ENCODE data around the gene SNX15. TPM values are rescaled to one million over a fixed set of nuclear protein-coding genes. Genes with fewer than 3 reads are reported as not detected.

Gene SNX15
- total RNA-seq, 1 experiment from 2014 or later = 34.7 TPM

DNA sequence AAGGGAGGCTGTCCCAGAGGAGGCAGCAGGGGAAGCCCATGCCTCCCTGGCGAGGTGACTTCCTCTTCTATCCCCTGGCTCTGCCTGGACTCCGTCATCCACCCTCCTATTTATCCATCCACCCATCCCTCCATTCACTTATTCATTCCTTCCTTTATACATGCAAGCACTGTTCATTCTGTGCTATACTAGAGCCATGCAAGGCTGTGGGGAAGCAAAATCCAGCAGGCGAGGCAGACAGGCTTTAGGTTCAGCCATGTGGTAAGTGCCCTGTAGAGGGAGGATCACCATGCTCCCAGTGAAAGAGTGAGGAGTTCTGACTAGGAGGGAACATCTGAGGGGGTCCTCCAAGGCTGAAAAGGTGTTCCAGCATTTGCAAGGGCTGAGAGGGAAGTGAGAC is 32.3 kb downstream of the SNX15 start:
- ChIA-PET POLR2A (ENCODE audit: low non-redundant PET) (no interaction called here), CTCF (no interaction called here)
- no peak overlapping the region for H3K4me3 ChIP-seq (ENCODE audit: low read depth, low read length, poor library complexity, severe bottlenecking)
- no peaks in the 10 kb centered on the region for H3K27me3 ChIP-seq (replicated peaks; ENCODE audit: insufficient read depth, low read depth, low read length, poor library complexity)
- no peaks in the 10 kb centered on the region for H3K36me3 ChIP-seq (ENCODE audit: insufficient read depth, low read length, poor library complexity, severe bottlenecking)
- BruUV-seq (replicated peaks) = no TSS peak
- H3K4me1 ChIP-seq (ENCODE audit: insufficient read depth, low read length, poor library complexity, severe bottlenecking) = no peaks in the 10 kb centered on the region
- intact Hi-C loops (cut with micrococcal nuclease; ENCODE audit: unreplicated experiment) = no loop called here
- H3K27ac ChIP-seq (ENCODE audit: low read depth, low read length, poor library complexity, severe bottlenecking) = no peak overlapping the region
- no peaks in the 10 kb centered on the region for H3K9me3 ChIP-seq (ENCODE audit: low read depth, low read length, poor library complexity, severe bottlenecking)
- DNase-seq (ENCODE audit: low spot score) = no peak
- TF ChIP-seq EZH2 (IDR thresholded peaks at IDR 0.05; ENCODE audit: borderline replicate concordance, low read depth, low read length, poor library complexity, severe bottlenecking) = no peak
- TF ChIP-seq CTCF (conservative IDR thresholded peaks at IDR 0.05; ENCODE audit: low read depth, low read length) = no peak

DNA sequence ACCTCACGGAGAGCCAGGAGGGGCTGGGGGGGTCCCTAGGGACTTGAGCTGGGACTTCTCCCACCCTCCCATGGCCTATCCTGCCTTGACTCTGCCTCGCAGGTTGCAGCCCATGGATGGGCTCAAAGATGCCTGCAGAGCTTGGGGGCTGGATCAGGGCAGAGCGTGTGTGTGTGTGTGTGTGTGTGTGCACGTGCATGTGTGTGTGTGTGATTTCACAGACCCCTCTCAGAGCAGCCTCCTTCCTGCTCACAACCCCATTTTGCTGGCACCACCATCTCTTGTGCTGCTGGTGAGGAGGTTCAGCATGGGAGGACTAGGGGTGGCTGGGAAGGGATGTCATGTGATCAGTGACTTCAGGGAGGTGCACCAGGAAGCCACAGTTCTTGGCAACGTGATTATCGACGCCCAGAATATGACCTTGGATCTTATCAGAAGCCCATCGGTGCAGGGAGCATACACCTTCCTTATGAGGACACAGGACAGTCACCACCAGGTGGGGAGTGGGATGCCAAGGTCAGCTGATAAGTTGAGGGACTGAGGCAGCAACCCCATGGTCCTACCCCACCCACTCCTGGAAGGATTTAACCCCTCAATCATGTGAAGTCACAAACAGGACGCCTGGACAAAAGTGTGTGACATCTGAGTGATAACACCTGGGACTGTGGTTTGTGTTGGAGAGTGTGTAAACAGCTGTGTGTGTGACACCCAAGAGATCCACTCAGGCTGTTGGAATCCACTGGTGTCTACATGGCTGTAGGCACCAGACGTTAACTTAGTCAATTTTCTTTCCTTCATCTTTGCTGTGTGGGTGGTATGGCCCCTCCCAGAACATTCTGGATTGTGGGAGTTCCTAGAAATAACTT is 33.0 kb downstream of the SNX15 start:
- CTCF ChIA-PET = no interaction called here
- no peak for TF ChIP-seq CTCF (conservative IDR thresholded peaks at IDR 0.05; ENCODE audit: low read depth, low read length)
- TF ChIP-seq EZH2 (IDR thresholded peaks at IDR 0.05; ENCODE audit: borderline replicate concordance, low read depth, low read length, poor library complexity, severe bottlenecking) = no peak
- no TSS peak for BruUV-seq (replicated peaks)
- Histone ChIP-seq H3K9me3 (ENCODE audit: low read depth, low read length, poor library complexity, severe bottlenecking) (no peaks in the 10 kb centered on the region), H3K27ac (ENCODE audit: low read depth, low read length, poor library complexity, severe bottlenecking) (no peak overlapping the region), H3K36me3 (ENCODE audit: insufficient read depth, low read length, poor library complexity, severe bottlenecking) (no peaks in the 10 kb centered on the region), H3K27me3 (replicated peaks; ENCODE audit: insufficient read depth, low read depth, low read length, poor library complexity) (no peaks in the 10 kb centered on the region), H3K4me3 (ENCODE audit: low read depth, low read length, poor library complexity, severe bottlenecking) (no peak overlapping the region), H3K4me1 (ENCODE audit: insufficient read depth, low read length, poor library complexity, severe bottlenecking) (no peaks in the 10 kb centered on the region)
- POLR2A ChIA-PET (ENCODE audit: low non-redundant PET) = no interaction called here
- intact Hi-C loops (cut with micrococcal nuclease; ENCODE audit: unreplicated experiment) = no loop called here
- DNase-seq (ENCODE audit: low spot score) = no peak

GRCh38 chr11:65060913-65061408 is 33.7 kb downstream of the SNX15 start:
- POLR2A ChIA-PET (ENCODE audit: low non-redundant PET) = no interaction called here
- peak; percentile 25 for DNase-seq (ENCODE audit: low spot score)

More at GRCh38 chr11:65060913-65061408, 33.7 kb downstream of the SNX15 start:
- intact Hi-C loops (cut with micrococcal nuclease; ENCODE audit: unreplicated experiment) = no loop called here
- no peaks in the 10 kb centered on the region for H3K9me3 ChIP-seq (ENCODE audit: low read depth, low read length, poor library complexity, severe bottlenecking)
- TF ChIP-seq CTCF (conservative IDR thresholded peaks at IDR 0.05; ENCODE audit: low read depth, low read length) (no peak; the same call in 1 of the 2 replicates), EZH2 (IDR thresholded peaks at IDR 0.05; ENCODE audit: borderline replicate concordance, low read depth, low read length, poor library complexity, severe bottlenecking) (no peak)
- BruUV-seq (replicated peaks) = no TSS peak
- H3K36me3 ChIP-seq (ENCODE audit: insufficient read depth, low read length, poor library complexity, severe bottlenecking) = no peaks in the 10 kb centered on the region
- H3K27ac ChIP-seq (ENCODE audit: low read depth, low read length, poor library complexity, severe bottlenecking) = no peak overlapping the region
- H3K4me3 ChIP-seq (ENCODE audit: low read depth, low read length, poor library complexity, severe bottlenecking) = no peak overlapping the region
- CTCF ChIA-PET = no interaction called here
- H3K4me1 ChIP-seq (ENCODE audit: insufficient read depth, low read length, poor library complexity, severe bottlenecking) = no peaks in the 10 kb centered on the region
- no peaks in the 10 kb centered on the region for H3K27me3 ChIP-seq (replicated peaks; ENCODE audit: insufficient read depth, low read depth, low read length, poor library complexity)

All from A673 (cell line).